ENCODE data around the gene SBK2.

- TF ChIP-seq CTCF (IDR thresholded peaks at IDR 0.05) (no peak), POLR2A (IDR thresholded peaks at IDR 0.05; ENCODE audit: low read depth) (no peak)
Measured at GRCh38 chr19:55527197-55528029, 9.5 kb downstream of the SBK2 start.
